GM21515 (cell line): ENCODE measurements around the gene MYL12A.
"Not testable (repeated sequence)": the region's sequence is repeated elsewhere in the genome, so short reads cannot be mapped to it uniquely, and the experiment has no call there.

Experiments
- ATAC-seq: cut with Tn5 transposase; IDR thresholded peaks from one replicate; pipeline ENCODE4 v1.9.1; 2021; ENCODE audit not compliant: unreplicated experiment

Gene MYL12A

GRCh38 chr18:3247240-3248061 lies at the start of gene MYL12A:
Gene MYL12A (plus strand): TSS chr18:3247801. CDS start chr18:3253248, 5,447 bp downstream.
- ATAC-seq = peak; percentile 81

- ATAC-seq = not testable (repeated sequence)
Measured at GRCh38 chr18:3198260-3198860, 49.2 kb upstream of the MYL12A start.

GRCh38 chr18:3199942-3200645 lies 47.5 kb upstream of the MYL12A start:
- no peak for ATAC-seq

GRCh38 chr18:3205239-3205638 lies 42.4 kb upstream of the MYL12A start:
- no peak for ATAC-seq

GRCh38 chr18:3207565-3207964 lies 40.0 kb upstream of the MYL12A start:
- no peak for ATAC-seq

- ATAC-seq = no peak
Measured at GRCh38 chr18:3209859-3210569, 37.6 kb upstream of the MYL12A start.

GRCh38 chr18:3211236-3211992 lies 36.2 kb upstream of the MYL12A start:
- no peak for ATAC-seq

- no peak for ATAC-seq
Measured at GRCh38 chr18:3212657-3213056, 34.9 kb upstream of the MYL12A start.

GRCh38 chr18:3213300-3214059 lies 34.1 kb upstream of the MYL12A start:
- ATAC-seq = no peak

GRCh38 chr18:3214855-3215637 lies 32.6 kb upstream of the MYL12A start:
- no peak for ATAC-seq

- ATAC-seq = no peak
Measured at GRCh38 chr18:3216987-3217386, 30.6 kb upstream of the MYL12A start.

GRCh38 chr18:3217948-3218647 lies 29.5 kb upstream of the MYL12A start:
- ATAC-seq = no peak

- no peak for ATAC-seq
Measured at GRCh38 chr18:3218819-3219218, 28.8 kb upstream of the MYL12A start.

- ATAC-seq = no peak
Measured at GRCh38 chr18:3219241-3219630, 28.4 kb upstream of the MYL12A start.

- no peak for ATAC-seq
Measured at GRCh38 chr18:3219631-3220335, 27.8 kb upstream of the MYL12A start, which contains the start of gene MYOM1. Gene MYOM1 (minus strand): TSS chr18:3219968. CDS start chr18:3215223, 4,745 bp downstream.

GRCh38 chr18:3220868-3221267 lies 26.7 kb upstream of the MYL12A start:
- not testable (repeated sequence) for ATAC-seq

GRCh38 chr18:3221496-3221895 lies 26.1 kb upstream of the MYL12A start:
- no peak for ATAC-seq

GRCh38 chr18:3223356-3223755 lies 24.2 kb upstream of the MYL12A start:
- ATAC-seq = no peak
